CD4-positive, alpha-beta T cell treated with Interleukin-21 for 1 hour (primary cell): ENCODE results near the gene PSG4.
"Not testable (repeated sequence)": the region's sequence is repeated elsewhere in the genome, so short reads cannot be mapped to it uniquely, and the experiment has no call there.

Experiments used
- DNase-seq: peaks from one replicate; pipeline ENCODE4 v3.0.0-alpha.2; 2020

Gene PSG4

GRCh38 chr19:43205471-43206105 lies at the start of gene PSG4:
Gene PSG4, minus strand, starts transcription at chr19:43205638. Its CDS starts 102 bp downstream, at chr19:43205536.
- not testable (repeated sequence) for DNase-seq

GRCh38 chr19:43251428-43251827 lies 46.0 kb upstream of the PSG4 start:
- DNase-seq: not testable (repeated sequence)

- DNase-seq: not testable (repeated sequence)
Observed at GRCh38 chr19:43250296-43250695, 44.9 kb upstream of the PSG4 start.

GRCh38 chr19:43248635-43249002 lies 43.2 kb upstream of the PSG4 start:
- not testable (repeated sequence) for DNase-seq

- DNase-seq: not testable (repeated sequence)
Observed at GRCh38 chr19:43247243-43247880, 41.9 kb upstream of the PSG4 start.

- not testable (repeated sequence) for DNase-seq
Observed at GRCh38 chr19:43245848-43246247, 40.4 kb upstream of the PSG4 start.

GRCh38 chr19:43242211-43242610 lies 36.8 kb upstream of the PSG4 start:
- DNase-seq: not testable (repeated sequence)

GRCh38 chr19:43238213-43238612 lies 32.8 kb upstream of the PSG4 start:
- not testable (repeated sequence) for DNase-seq

GRCh38 chr19:43235686-43236085 lies 30.2 kb upstream of the PSG4 start:
- DNase-seq: not testable (repeated sequence)

- no peak for DNase-seq
Observed at GRCh38 chr19:43229315-43229714, 23.9 kb upstream of the PSG4 start.

GRCh38 chr19:43228730-43229129 lies 23.3 kb upstream of the PSG4 start:
- DNase-seq: not testable (repeated sequence)

GRCh38 chr19:43226986-43227385 lies 21.5 kb upstream of the PSG4 start:
- not testable (repeated sequence) for DNase-seq

GRCh38 chr19:43224855-43225253 lies 19.4 kb upstream of the PSG4 start:
- DNase-seq: no peak

- DNase-seq: not testable (repeated sequence)
Observed at GRCh38 chr19:43224201-43224854, 18.9 kb upstream of the PSG4 start.

GRCh38 chr19:43221891-43222290 lies 16.5 kb upstream of the PSG4 start:
- DNase-seq: not testable (repeated sequence)

GRCh38 chr19:43219136-43219535 lies 13.7 kb upstream of the PSG4 start:
- DNase-seq: not testable (repeated sequence)

- DNase-seq: not testable (repeated sequence)
Observed at GRCh38 chr19:43215881-43216280, 10.4 kb upstream of the PSG4 start.

GRCh38 chr19:43207991-43208390 lies 2.6 kb upstream of the PSG4 start:
- no peak for DNase-seq

GRCh38 chr19:43207174-43207573 lies 1.7 kb upstream of the PSG4 start:
- not testable (repeated sequence) for DNase-seq

- DNase-seq: not testable (repeated sequence)
Observed at GRCh38 chr19:43203611-43204010, 1.8 kb downstream of the PSG4 start.

GRCh38 chr19:43201891-43202290 lies 3.5 kb downstream of the PSG4 start:
- DNase-seq: not testable (repeated sequence)

GRCh38 chr19:43201337-43201801 lies 4.1 kb downstream of the PSG4 start:
- not testable (repeated sequence) for DNase-seq

- not testable (repeated sequence) for DNase-seq
Observed at GRCh38 chr19:43198686-43199419, 6.6 kb downstream of the PSG4 start.
